Trophoblast cell (in vitro differentiated cells and primary cell): ENCODE results near the gene CBFA2T3.

Experiments used
- DNase-seq, 2 donors: peaks; one replicate each; pipeline ENCODE4 v3.0.0-alpha.2; 2016
- H2AFZ ChIP-seq: 2 replicates; pipeline ENCODE4 v1.6.1; 2013; ENCODE audit warnings: low read length, moderate library complexity, mild to moderate bottlenecking; ENCODE audit not compliant: insufficient read depth, poor library complexity
- H2AK5ac ChIP-seq: 2 replicates; pipeline ENCODE4 v1.6.1; 2013; ENCODE audit warnings: mild to moderate bottlenecking, low read length
- H2BK120ac ChIP-seq: 2 replicates; pipeline ENCODE4 v1.6.1; 2013; ENCODE audit warnings: low read length, mild to moderate bottlenecking, moderate library complexity; ENCODE audit not compliant: insufficient read depth, poor library complexity
- H2BK12ac ChIP-seq: 2 replicates; pipeline ENCODE4 v1.6.1; 2013; ENCODE audit warnings: mild to moderate bottlenecking, low read length, moderate library complexity
- H2BK5ac ChIP-seq: 2 replicates; pipeline ENCODE4 v1.6.1; 2013; ENCODE audit warnings: low read length, low read depth, moderate library complexity, mild to moderate bottlenecking; ENCODE audit not compliant: poor library complexity
- H3K14ac ChIP-seq: 2 replicates; pipeline ENCODE4 v1.6.1; 2013; ENCODE audit warnings: mild to moderate bottlenecking, low read length
- H3K18ac ChIP-seq: 2 replicates; pipeline ENCODE4 v1.6.1; 2013; ENCODE audit warnings: mild to moderate bottlenecking, low read length
- H3K23ac ChIP-seq: 2 replicates; pipeline ENCODE4 v1.6.1; 2013; ENCODE audit warnings: low read length
- H3K27ac ChIP-seq: 2 replicates; pipeline ENCODE4 v1.5.1; 2013; ENCODE audit warnings: low read depth, mild to moderate bottlenecking, inconsistent platforms, low read length, moderate library complexity
- H3K27me3 ChIP-seq: 2 replicates; pipeline ENCODE4 v1.6.1; 2013; ENCODE audit warnings: inconsistent platforms, mild to moderate bottlenecking, low read length, moderate library complexity; ENCODE audit not compliant: insufficient read depth
- H3K36me3 ChIP-seq, 2 experiments: 1 replicate in 1 of 2; 2 replicates in 1 of 2; pipeline ENCODE4 v1.6.1; 2013; ENCODE audit warnings: low read length in 2 of 2, mild to moderate bottlenecking in 2 of 2, moderate library complexity in 1 of 2; ENCODE audit not compliant: insufficient read depth in 2 of 2, control insufficient read depth in 1 of 2
- H3K4ac ChIP-seq: 2 replicates; pipeline ENCODE4 v1.6.1; 2013; ENCODE audit warnings: low read depth, mild to moderate bottlenecking, low read length, moderate library complexity
- H3K4me1 ChIP-seq, 2 experiments: 1 replicate in 1 of 2; 2 replicates in 1 of 2; pipeline ENCODE4 v1.6.1; 2013; ENCODE audit warnings: low read length in 2 of 2, mild to moderate bottlenecking in 2 of 2, moderate library complexity in 1 of 2; ENCODE audit not compliant: insufficient read depth in 2 of 2, control insufficient read depth in 1 of 2
- H3K4me2 ChIP-seq: 2 replicates; pipeline ENCODE4 v1.6.1; 2013; ENCODE audit warnings: inconsistent platforms, mild to moderate bottlenecking, low read length, moderate library complexity
- H3K4me3 ChIP-seq: 2 replicates; pipeline ENCODE4 v1.5.1; 2013; ENCODE audit warnings: mild to moderate bottlenecking, low read depth, low read length, inconsistent platforms
- H3K79me1 ChIP-seq: one replicate; pipeline ENCODE4 v1.6.1; 2013; ENCODE audit warnings: low read length
- H3K79me2 ChIP-seq: 2 replicates; pipeline ENCODE4 v1.6.1; 2013; ENCODE audit warnings: low read length, mild to moderate bottlenecking; ENCODE audit not compliant: control insufficient read depth, insufficient read depth, poor library complexity
- H3K9ac ChIP-seq: 2 replicates; pipeline ENCODE4 v1.6.1; 2013; ENCODE audit warnings: mild to moderate bottlenecking, low read length
- H3K9me3 ChIP-seq: 2 replicates; pipeline ENCODE4 v1.6.1; 2013; ENCODE audit warnings: low read depth, mild to moderate bottlenecking, control low read depth, inconsistent platforms, low read length; ENCODE audit not compliant: insufficient read depth
- H4K12ac ChIP-seq: 2 replicates; pipeline ENCODE4 v1.6.1; 2013; ENCODE audit warnings: low read depth, mild to moderate bottlenecking, low read length, moderate library complexity
- H4K8ac ChIP-seq: 2 replicates; pipeline ENCODE4 v1.6.1; 2013; ENCODE audit warnings: low read depth, mild to moderate bottlenecking, low read length, moderate library complexity
- H4K91ac ChIP-seq: one replicate; pipeline ENCODE4 v1.6.1; 2013; ENCODE audit warnings: low read depth, mild to moderate bottlenecking, low read length, moderate library complexity
- WGBS: extraction: QIAGEN DNeasy Blood & Tissue Kit; methylation state at CpG from one replicate; pipeline ENCODE4 v1.1.7; 2013; ENCODE audit warnings: missing lambda C conversion rate; ENCODE audit not compliant: insufficient read length, insufficient coverage; ENCODE audit errors: extremely low coverage; 5-methylcytosine and 5-hydroxymethylcytosine counted together

Gene CBFA2T3

GRCh38 chr16:88923450-88923849 lies 53.6 kb downstream of the CBFA2T3 start:
- H2AK5ac ChIP-seq, result peak overlapping the region; percentile 5
- H3K4ac ChIP-seq, result no peak overlapping the region
- H3K23ac ChIP-seq, result no peak overlapping the region
- DNase-seq, result no peak
- H2AFZ ChIP-seq, result no peak overlapping the region
- H2BK120ac ChIP-seq, result no peak overlapping the region
- peaks cover 18% of the 10 kb centered on the region for H3K79me1 ChIP-seq
- H3K9ac ChIP-seq, result no peak overlapping the region
- no peak overlapping the region for H4K91ac ChIP-seq
- no peaks in the 10 kb centered on the region for H3K36me3 ChIP-seq
- no peak overlapping the region for H3K27ac ChIP-seq
- H3K27me3 ChIP-seq, result no peaks in the 10 kb centered on the region
- H3K4me1 ChIP-seq, result peaks cover 20 to 32% of the 10 kb centered on the region in 2 experiments
- H3K4me2 ChIP-seq, result no peak overlapping the region
- H3K79me2 ChIP-seq, result no peaks in the 10 kb centered on the region
- no peak overlapping the region for H3K14ac ChIP-seq
- H4K8ac ChIP-seq, result no peak overlapping the region
- no peak overlapping the region for H3K4me3 ChIP-seq
- no CpG with 5 or more reads among the region's 17 CpGs for WGBS
- H3K18ac ChIP-seq, result no peak overlapping the region
- peaks cover 6% of the 10 kb centered on the region for H3K9me3 ChIP-seq
- H4K12ac ChIP-seq, result no peak overlapping the region
- no peak overlapping the region for H2BK5ac ChIP-seq
- H2BK12ac ChIP-seq, result no peak overlapping the region

GRCh38 chr16:88922826-88923410 lies 54.1 kb downstream of the CBFA2T3 start:
- Histone ChIP-seq H3K79me1 (peaks cover 19% of the 10 kb centered on the region), H3K27me3 (no peaks in the 10 kb centered on the region), H2AK5ac (no peak overlapping the region), H2BK120ac (no peak overlapping the region), H2BK12ac (no peak overlapping the region), H2BK5ac (no peak overlapping the region), H3K27ac (no peak overlapping the region), H3K36me3 (no peaks in the 10 kb centered on the region), H3K4ac (no peak overlapping the region), H3K4me3 (no peak overlapping the region), H4K8ac (no peak overlapping the region), H3K23ac (no peak overlapping the region), H3K79me2 (no peaks in the 10 kb centered on the region), H3K14ac (no peak overlapping the region), H3K9me3 (peaks cover 8% of the 10 kb centered on the region), H3K18ac (no peak overlapping the region), H4K12ac (no peak overlapping the region), H2AFZ (no peak overlapping the region), H4K91ac (no peak overlapping the region), H3K4me2 (no peak overlapping the region), H3K4me1 (peaks cover 20 to 32% of the 10 kb centered on the region in 2 experiments), H3K9ac (no peak overlapping the region)
- DNase-seq, result no peak
- no CpG with 5 or more reads among the region's 22 CpGs for WGBS

GRCh38 chr16:88922114-88922825 lies 54.7 kb downstream of the CBFA2T3 start:
- Histone ChIP-seq H3K9ac (no peak overlapping the region), H3K4ac (no peak overlapping the region), H3K36me3 (no peaks in the 10 kb centered on the region), H3K18ac (no peak overlapping the region), H2BK120ac (no peak overlapping the region), H3K27ac (no peak overlapping the region), H3K9me3 (peaks cover 8% of the 10 kb centered on the region), H4K8ac (no peak overlapping the region), H2AFZ (no peak overlapping the region), H4K12ac (no peak overlapping the region), H2BK5ac (no peak overlapping the region), H2AK5ac (no peak overlapping the region), H4K91ac (no peak overlapping the region), H3K4me2 (no peak overlapping the region), H3K79me2 (no peaks in the 10 kb centered on the region), H3K27me3 (no peaks in the 10 kb centered on the region), H3K4me3 (no peak overlapping the region), H2BK12ac (no peak overlapping the region), H3K79me1 (peaks cover 19% of the 10 kb centered on the region), H3K14ac (no peak overlapping the region), H3K23ac (no peak overlapping the region), H3K4me1 (peaks cover 20 to 32% of the 10 kb centered on the region in 2 experiments)
- DNase-seq, result no peak
- WGBS, result no CpG with 5 or more reads among the region's 26 CpGs

- Histone ChIP-seq H3K36me3 (no peaks in the 10 kb centered on the region), H4K8ac (no peak overlapping the region), H3K27me3 (no peaks in the 10 kb centered on the region), H3K79me2 (no peaks in the 10 kb centered on the region), H3K4me3 (no peak overlapping the region), H3K23ac (no peak overlapping the region), H3K9ac (no peak overlapping the region), H3K18ac (no peak overlapping the region), H3K4me2 (no peak overlapping the region), H2AK5ac (no peak overlapping the region), H3K27ac (no peak overlapping the region), H3K14ac (no peak overlapping the region), H2AFZ (no peak overlapping the region), H2BK12ac (no peak overlapping the region), H3K79me1 (peaks cover 17% of the 10 kb centered on the region), H3K9me3 (peaks cover 10% of the 10 kb centered on the region), H2BK5ac (no peak overlapping the region), H4K91ac (no peak overlapping the region), H3K4ac (no peak overlapping the region), H4K12ac (no peak overlapping the region), H3K4me1 (peaks cover 18 to 29% of the 10 kb centered on the region in 2 experiments), H2BK120ac (no peak overlapping the region)
- no CpG with 5 or more reads among the region's 19 CpGs for WGBS
- no peak for DNase-seq
Measured at GRCh38 chr16:88921591-88921990, 55.4 kb downstream of the CBFA2T3 start.
